ENCODE measurements around the gene NMRAL1.

The NMRAL1 gene

GRCh38 chr16:4415538-4416199 lies 58.8 kb downstream of the NMRAL1 start (continued):
- TF ChIP-seq ZBTB7A (tag by site-specific recombination; IDR thresholded peaks at IDR 0.05; ENCODE audit: low read depth): no peak
- TF ChIP-seq SP3 (tag by site-specific recombination; IDR thresholded peaks at IDR 0.05): peak; percentile 54
- TF ChIP-seq, protein P1, sequence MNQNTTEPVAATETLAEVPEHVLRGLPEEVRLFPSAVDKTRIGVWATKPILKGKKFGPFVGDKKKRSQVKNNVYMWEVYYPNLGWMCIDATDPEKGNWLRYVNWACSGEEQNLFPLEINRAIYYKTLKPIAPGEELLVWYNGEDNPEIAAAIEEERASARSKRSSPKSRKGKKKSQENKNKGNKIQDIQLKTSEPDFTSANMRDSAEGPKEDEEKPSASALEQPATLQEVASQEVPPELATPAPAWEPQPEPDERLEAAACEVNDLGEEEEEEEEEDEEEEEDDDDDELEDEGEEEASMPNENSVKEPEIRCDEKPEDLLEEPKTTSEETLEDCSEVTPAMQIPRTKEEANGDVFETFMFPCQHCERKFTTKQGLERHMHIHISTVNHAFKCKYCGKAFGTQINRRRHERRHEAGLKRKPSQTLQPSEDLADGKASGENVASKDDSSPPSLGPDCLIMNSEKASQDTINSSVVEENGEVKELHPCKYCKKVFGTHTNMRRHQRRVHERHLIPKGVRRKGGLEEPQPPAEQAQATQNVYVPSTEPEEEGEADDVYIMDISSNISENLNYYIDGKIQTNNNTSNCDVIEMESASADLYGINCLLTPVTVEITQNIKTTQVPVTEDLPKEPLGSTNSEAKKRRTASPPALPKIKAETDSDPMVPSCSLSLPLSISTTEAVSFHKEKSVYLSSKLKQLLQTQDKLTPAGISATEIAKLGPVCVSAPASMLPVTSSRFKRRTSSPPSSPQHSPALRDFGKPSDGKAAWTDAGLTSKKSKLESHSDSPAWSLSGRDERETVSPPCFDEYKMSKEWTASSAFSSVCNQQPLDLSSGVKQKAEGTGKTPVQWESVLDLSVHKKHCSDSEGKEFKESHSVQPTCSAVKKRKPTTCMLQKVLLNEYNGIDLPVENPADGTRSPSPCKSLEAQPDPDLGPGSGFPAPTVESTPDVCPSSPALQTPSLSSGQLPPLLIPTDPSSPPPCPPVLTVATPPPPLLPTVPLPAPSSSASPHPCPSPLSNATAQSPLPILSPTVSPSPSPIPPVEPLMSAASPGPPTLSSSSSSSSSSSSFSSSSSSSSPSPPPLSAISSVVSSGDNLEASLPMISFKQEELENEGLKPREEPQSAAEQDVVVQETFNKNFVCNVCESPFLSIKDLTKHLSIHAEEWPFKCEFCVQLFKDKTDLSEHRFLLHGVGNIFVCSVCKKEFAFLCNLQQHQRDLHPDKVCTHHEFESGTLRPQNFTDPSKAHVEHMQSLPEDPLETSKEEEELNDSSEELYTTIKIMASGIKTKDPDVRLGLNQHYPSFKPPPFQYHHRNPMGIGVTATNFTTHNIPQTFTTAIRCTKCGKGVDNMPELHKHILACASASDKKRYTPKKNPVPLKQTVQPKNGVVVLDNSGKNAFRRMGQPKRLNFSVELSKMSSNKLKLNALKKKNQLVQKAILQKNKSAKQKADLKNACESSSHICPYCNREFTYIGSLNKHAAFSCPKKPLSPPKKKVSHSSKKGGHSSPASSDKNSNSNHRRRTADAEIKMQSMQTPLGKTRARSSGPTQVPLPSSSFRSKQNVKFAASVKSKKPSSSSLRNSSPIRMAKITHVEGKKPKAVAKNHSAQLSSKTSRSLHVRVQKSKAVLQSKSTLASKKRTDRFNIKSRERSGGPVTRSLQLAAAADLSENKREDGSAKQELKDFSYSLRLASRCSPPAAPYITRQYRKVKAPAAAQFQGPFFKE (tag by site-specific recombination; IDR thresholded peaks at IDR 0.05; ENCODE audit: borderline replicate concordance): no peak
- no peak for TF ChIP-seq ZNF791 (tag by site-specific recombination; IDR thresholded peaks at IDR 0.05)
- TF ChIP-seq ZNF654 (tag by site-specific recombination; IDR thresholded peaks at IDR 0.05; ENCODE audit: low read depth): no peak
- no peak for TF ChIP-seq ZNF449 (tag by site-specific recombination; IDR thresholded peaks at IDR 0.05)
- no peak for TF ChIP-seq ZNF362 (tag by site-specific recombination; IDR thresholded peaks at IDR 0.05)
- no peak for TF ChIP-seq HOXC10 (CRISPR knock-in tag; IDR thresholded peaks at IDR 0.05)
- TF ChIP-seq ZNF266 (tag by site-specific recombination; IDR thresholded peaks at IDR 0.05; ENCODE audit: low read depth): no peak
- TF ChIP-seq ZNF354C (tag by site-specific recombination; IDR thresholded peaks at IDR 0.05; ENCODE audit: borderline replicate concordance, low read depth): no peak
- TF ChIP-seq ZNF223 (tag by site-specific recombination; IDR thresholded peaks at IDR 0.05): no peak
- TF ChIP-seq ZNF664 (tag by site-specific recombination; IDR thresholded peaks at IDR 0.05): no peak

DNA sequence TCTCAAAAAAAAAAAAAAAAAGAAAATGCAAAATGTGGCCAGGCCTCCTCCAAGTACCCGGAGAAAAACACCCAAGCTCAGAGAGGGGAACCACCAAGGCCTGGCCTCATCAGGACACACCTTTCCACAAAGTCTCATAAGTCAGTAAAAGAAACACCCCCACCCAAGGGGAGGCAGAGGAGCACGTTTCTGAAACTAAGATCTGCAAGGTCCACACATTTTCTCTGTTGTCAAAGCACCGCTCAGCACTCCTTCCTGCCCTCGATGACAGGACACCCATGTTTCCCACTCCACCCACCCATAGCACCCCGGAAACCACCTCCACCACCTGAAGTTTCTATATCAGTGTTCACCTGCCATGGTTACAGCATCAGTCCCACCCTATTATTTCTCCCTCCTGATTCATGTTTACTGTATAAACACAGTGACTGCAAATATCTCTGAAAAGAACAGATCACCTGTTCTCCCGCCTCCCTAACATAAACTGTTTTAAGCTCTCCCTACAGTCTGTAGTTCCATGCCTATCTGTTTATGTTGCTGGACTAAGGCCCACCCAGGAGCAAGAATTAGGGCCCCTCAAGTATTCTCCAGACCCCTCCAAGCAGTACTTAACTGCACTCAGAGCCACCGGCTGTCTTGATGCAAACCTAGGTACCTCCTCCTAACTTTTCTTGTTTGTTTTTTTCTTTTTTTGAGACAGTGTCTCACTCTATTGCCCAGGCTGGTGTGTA lies 60.1 kb downstream of the NMRAL1 start:
- Histone ChIP-seq H3K4me3 (ENCODE audit: low read depth, low read length) (no peak overlapping the region), H3K4me1 (ENCODE audit: control insufficient read depth, insufficient read depth, low read length) (no peaks in the 10 kb centered on the region; the same call in 1 of the 2 replicates), H3K9me3 (ENCODE audit: control insufficient read depth, insufficient read depth, low read depth, low read length) (no peaks in the 10 kb centered on the region), H3K27ac (ENCODE audit: extremely low read depth, low read depth, low read length) (no peak overlapping the region), H3K36me3 (ENCODE audit: control insufficient read depth in 2 of 2, insufficient read depth in 1 of 2, low read length in 2 of 2) (peaks cover 0 to 34% of the 10 kb centered on the region in 2 experiments; a peak in 1 of 3 replicates)
- TF ChIP-seq ZNF549 (tag by site-specific recombination; IDR thresholded peaks at IDR 0.05): no peak
- TF ChIP-seq ZNF423 (tag by site-specific recombination; IDR thresholded peaks at IDR 0.05): no peak
- no peak for TF ChIP-seq ZBTB7A (tag by site-specific recombination; IDR thresholded peaks at IDR 0.05; ENCODE audit: low read depth)
- TF ChIP-seq ZNF449 (tag by site-specific recombination; IDR thresholded peaks at IDR 0.05): no peak
- TF ChIP-seq ZBTB8A (tag by site-specific recombination; IDR thresholded peaks at IDR 0.05): no peak
- TF ChIP-seq ZNF747 (tag by site-specific recombination; IDR thresholded peaks at IDR 0.05): no peak
- no peak for TF ChIP-seq ZNF18 (tag by site-specific recombination; IDR thresholded peaks at IDR 0.05)
- POLR2A ChIA-PET: interaction anchor here (1.5 to 1.8 kb wide), 2 partner anchors 11 to 62 kb away, joined by 5 to 6 read pairs; no protein-coding TSS in a partner anchor
- CTCF ChIA-PET: interaction anchor here (1.1 to 9.9 kb wide), 2 partner anchors 11 to 160 kb away, joined by 6 to 135 read pairs; no protein-coding TSS in a partner anchor

Data from HEK293 (cell line).